HEK293 (cell line): Measurements from ENCODE around the gene HHAT.

ENCODE experiments used
- PRDM2 ChIP-seq: fragments of 450-650 bp; formaldehyde crosslinking; IDR thresholded peaks from 2 replicates; pipeline ENCODE4 v1.5.1; 2016; ENCODE audit warnings: missing biosample characterization, missing genetic modification characterization, borderline replicate concordance
- TSHZ1 ChIP-seq: fragments of 450-650 bp; formaldehyde crosslinking; IDR thresholded peaks from 2 replicates; pipeline ENCODE4 v1.5.1; 2016; ENCODE audit warnings: missing biosample characterization, missing genetic modification characterization, borderline replicate concordance
- ZNF169 ChIP-seq: fragments of 450-650 bp; formaldehyde crosslinking; IDR thresholded peaks from 2 replicates; pipeline ENCODE4 v1.5.1; 2016; ENCODE audit warnings: missing biosample characterization, missing genetic modification characterization
- ZNF311 ChIP-seq: fragments of 450-650 bp; formaldehyde crosslinking; IDR thresholded peaks from 2 replicates; pipeline ENCODE4 v1.5.1; 2017; ENCODE audit warnings: missing biosample characterization, missing genetic modification characterization, borderline replicate concordance
- ZNF37A ChIP-seq: fragments of 450-650 bp; IDR thresholded peaks from 2 replicates; pipeline ENCODE4 v1.5.1; 2018; ENCODE audit warnings: missing biosample characterization, missing genetic modification characterization
- ZNF626 ChIP-seq: fragments of 450-650 bp; sonication (Bioruptor Pico); formaldehyde crosslinking; IDR thresholded peaks from 2 replicates; pipeline ENCODE4 v1.5.1; 2018; ENCODE audit warnings: missing biosample characterization, missing genetic modification characterization, inconsistent platforms
- ZNF629 ChIP-seq: fragments of 450-650 bp; formaldehyde crosslinking; IDR thresholded peaks from 2 replicates; pipeline ENCODE4 v1.5.1; 2017; ENCODE audit warnings: missing biosample characterization, missing genetic modification characterization
- ZNF837 ChIP-seq: fragments of 450-650 bp; formaldehyde crosslinking; IDR thresholded peaks from 2 replicates; pipeline ENCODE4 v1.5.1; 2016; ENCODE audit warnings: missing biosample characterization, missing genetic modification characterization
- ZNF843 ChIP-seq: fragments of 450-650 bp; formaldehyde crosslinking; IDR thresholded peaks from 2 replicates; pipeline ENCODE4 v1.5.1; 2016; ENCODE audit warnings: missing biosample characterization, missing genetic modification characterization
- TF ChIP-seq, protein P1 (sequence below): fragments of 450-650 bp; formaldehyde crosslinking; IDR thresholded peaks from 2 replicates; pipeline ENCODE4 v1.5.1; 2016; ENCODE audit warnings: missing biosample characterization, missing genetic modification characterization
- TF ChIP-seq, protein P2 (sequence below): fragments of 450-650 bp; IDR thresholded peaks from 2 replicates; pipeline ENCODE4 v1.5.1; 2018; ENCODE audit warnings: missing biosample characterization, missing genetic modification characterization

The HHAT gene

GRCh38 chr1:210332719-210333398 lies 4.2 kb downstream of the HHAT start (continued):
- TF ChIP-seq TSHZ1 (tag by site-specific recombination) (peak; percentile 65; the same call in 1 of the 2 replicates), PRDM2 (tag by site-specific recombination) (no peak), ZNF626 (tag by site-specific recombination) (no peak), ZNF169 (tag by site-specific recombination) (no peak), ZNF837 (tag by site-specific recombination) (0 out of 2 replicates have a peak, but pooled peaks have one; percentile 16), ZNF629 (tag by site-specific recombination) (peak; percentile 20; the same call in 1 of the 2 replicates), ZNF311 (tag by site-specific recombination) (no peak), ZNF37A (no peak), ZNF843 (peak; percentile 65; the same call in 1 of the 2 replicates)
- TF ChIP-seq, protein P1, sequence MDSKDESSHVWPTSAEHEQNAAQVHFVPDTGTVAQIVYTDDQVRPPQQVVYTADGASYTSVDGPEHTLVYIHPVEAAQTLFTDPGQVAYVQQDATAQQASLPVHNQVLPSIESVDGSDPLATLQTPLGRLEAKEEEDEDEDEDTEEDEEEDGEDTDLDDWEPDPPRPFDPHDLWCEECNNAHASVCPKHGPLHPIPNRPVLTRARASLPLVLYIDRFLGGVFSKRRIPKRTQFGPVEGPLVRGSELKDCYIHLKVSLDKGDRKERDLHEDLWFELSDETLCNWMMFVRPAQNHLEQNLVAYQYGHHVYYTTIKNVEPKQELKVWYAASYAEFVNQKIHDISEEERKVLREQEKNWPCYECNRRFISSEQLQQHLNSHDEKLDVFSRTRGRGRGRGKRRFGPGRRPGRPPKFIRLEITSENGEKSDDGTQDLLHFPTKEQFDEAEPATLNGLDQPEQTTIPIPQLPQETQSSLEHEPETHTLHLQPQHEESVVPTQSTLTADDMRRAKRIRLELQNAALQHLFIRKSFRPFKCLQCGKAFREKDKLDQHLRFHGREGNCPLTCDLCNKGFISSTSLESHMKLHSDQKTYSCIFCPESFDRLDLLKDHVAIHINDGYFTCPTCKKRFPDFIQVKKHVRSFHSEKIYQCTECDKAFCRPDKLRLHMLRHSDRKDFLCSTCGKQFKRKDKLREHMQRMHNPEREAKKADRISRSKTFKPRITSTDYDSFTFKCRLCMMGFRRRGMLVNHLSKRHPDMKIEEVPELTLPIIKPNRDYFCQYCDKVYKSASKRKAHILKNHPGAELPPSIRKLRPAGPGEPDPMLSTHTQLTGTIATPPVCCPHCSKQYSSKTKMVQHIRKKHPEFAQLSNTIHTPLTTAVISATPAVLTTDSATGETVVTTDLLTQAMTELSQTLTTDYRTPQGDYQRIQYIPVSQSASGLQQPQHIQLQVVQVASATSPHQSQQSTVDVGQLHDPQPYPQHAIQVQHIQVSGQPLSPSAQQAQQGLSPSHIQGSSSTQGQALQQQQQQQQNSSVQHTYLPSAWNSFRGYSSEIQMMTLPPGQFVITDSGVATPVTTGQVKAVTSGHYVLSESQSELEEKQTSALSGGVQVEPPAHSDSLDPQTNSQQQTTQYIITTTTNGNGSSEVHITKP (tag by site-specific recombination) = 0 out of 2 replicates have a peak, but pooled peaks have one; percentile 38
- TF ChIP-seq, protein P2, sequence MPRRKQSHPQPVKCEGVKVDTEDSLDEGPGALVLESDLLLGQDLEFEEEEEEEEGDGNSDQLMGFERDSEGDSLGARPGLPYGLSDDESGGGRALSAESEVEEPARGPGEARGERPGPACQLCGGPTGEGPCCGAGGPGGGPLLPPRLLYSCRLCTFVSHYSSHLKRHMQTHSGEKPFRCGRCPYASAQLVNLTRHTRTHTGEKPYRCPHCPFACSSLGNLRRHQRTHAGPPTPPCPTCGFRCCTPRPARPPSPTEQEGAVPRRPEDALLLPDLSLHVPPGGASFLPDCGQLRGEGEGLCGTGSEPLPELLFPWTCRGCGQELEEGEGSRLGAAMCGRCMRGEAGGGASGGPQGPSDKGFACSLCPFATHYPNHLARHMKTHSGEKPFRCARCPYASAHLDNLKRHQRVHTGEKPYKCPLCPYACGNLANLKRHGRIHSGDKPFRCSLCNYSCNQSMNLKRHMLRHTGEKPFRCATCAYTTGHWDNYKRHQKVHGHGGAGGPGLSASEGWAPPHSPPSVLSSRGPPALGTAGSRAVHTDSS (tag by site-specific recombination) = no peak
